BLaER1 (cell line): ENCODE data around the gene AMACR.
"Not testable (repeated sequence)": the region's sequence is repeated elsewhere in the genome, so short reads cannot be mapped to it uniquely, and the experiment has no call there.

Experiments
- H3K27ac ChIP-seq: shearing (Covaris generic); formaldehyde crosslinking; 2 replicates; pipeline ENCODE4 v1.8.1; 2022
- H3K27me3 ChIP-seq: shearing (Covaris generic); formaldehyde crosslinking; 2 replicates; pipeline ENCODE4 v1.8.1; 2022
- H3K36me3 ChIP-seq: shearing (Covaris generic); formaldehyde crosslinking; 2 replicates; pipeline ENCODE4 v1.8.1; 2022
- H3K4me1 ChIP-seq: shearing (Covaris generic); formaldehyde crosslinking; 2 replicates; pipeline ENCODE4 v1.8.1; 2022
- H3K4me2 ChIP-seq: shearing (Covaris generic); formaldehyde crosslinking; 2 replicates; pipeline ENCODE4 v1.8.1; 2022
- H3K4me3 ChIP-seq: shearing (Covaris generic); formaldehyde crosslinking; 2 replicates; pipeline ENCODE4 v1.8.1; 2022
- H3K9ac ChIP-seq: shearing (Covaris generic); formaldehyde crosslinking; 2 replicates; pipeline ENCODE4 v1.8.1; 2022
- H3K9me3 ChIP-seq: shearing (Covaris generic); formaldehyde crosslinking; 2 replicates; pipeline ENCODE4 v1.8.1; 2022
- H4K20me1 ChIP-seq: shearing (Covaris generic); formaldehyde crosslinking; 2 replicates; pipeline ENCODE4 v1.8.1; 2022
- Cebpa-rat ChIP-seq: shearing (Covaris generic); IDR thresholded peaks from 2 replicates; pipeline ENCODE4 v1.8.1; 2022

Gene AMACR

GRCh38 chr5:34038390-34038789, 30.5 kb upstream of the AMACR start:
- Histone ChIP-seq H3K4me1 (peaks cover 6% of the 10 kb centered on the region), H3K4me2 (no peak overlapping the region), H3K9me3 (no peaks in the 10 kb centered on the region), H3K4me3 (no peak overlapping the region), H3K9ac (no peak overlapping the region), H4K20me1 (no peaks in the 10 kb centered on the region), H3K27ac (no peak overlapping the region), H3K27me3 (no peaks in the 10 kb centered on the region), H3K36me3 (peaks cover 20% of the 10 kb centered on the region)
- no peak for TF ChIP-seq Cebpa-rat

DNA sequence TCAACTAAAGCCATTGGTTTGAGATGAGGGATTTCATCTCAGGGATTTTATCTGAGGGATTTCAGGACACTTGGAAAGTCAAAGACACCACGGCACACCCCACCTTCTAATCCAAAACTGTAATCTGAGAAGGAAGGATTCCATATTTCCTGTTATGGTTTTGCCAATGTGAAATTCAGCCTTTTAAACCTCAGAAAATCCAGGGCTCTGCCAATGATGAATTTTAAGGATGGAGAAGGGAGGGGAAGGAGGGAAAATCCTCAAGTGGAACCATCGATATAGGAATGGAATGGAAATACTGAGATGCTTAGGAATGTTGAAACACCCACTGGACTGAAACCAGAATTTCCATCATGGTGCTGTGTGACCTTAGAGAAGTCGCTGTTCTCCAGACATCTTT, 29.9 kb upstream of the AMACR start:
- no peak for TF ChIP-seq Cebpa-rat
- Histone ChIP-seq H3K4me1 (peaks cover 6% of the 10 kb centered on the region), H3K36me3 (peaks cover 25% of the 10 kb centered on the region), H3K9me3 (no peaks in the 10 kb centered on the region), H3K9ac (no peak overlapping the region), H3K27ac (no peak overlapping the region), H3K4me2 (no peak overlapping the region), H3K27me3 (no peaks in the 10 kb centered on the region), H3K4me3 (no peak overlapping the region), H4K20me1 (no peaks in the 10 kb centered on the region)

DNA sequence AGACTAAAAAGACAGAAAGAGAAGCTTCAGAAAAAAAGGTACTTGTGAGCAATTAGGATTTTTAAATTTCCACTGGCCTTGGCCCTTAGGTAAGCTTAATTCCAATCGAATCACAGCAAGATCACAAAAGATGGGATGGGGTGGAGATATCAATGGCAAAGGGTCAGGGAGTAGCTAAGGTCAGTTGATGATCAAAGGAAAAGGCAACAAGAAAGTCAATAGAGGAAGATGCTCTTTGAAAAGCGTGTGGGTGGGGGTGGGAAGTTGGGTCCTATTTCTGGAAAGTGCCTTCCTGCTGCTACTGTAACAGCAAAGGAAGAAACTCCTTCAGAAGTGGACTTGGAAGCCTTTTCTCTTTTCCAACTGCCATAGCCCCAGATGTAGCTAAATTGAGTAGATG, 27.9 kb upstream of the AMACR start:
- Histone ChIP-seq H3K4me3 (no peak overlapping the region), H3K9me3 (no peaks in the 10 kb centered on the region), H3K9ac (no peak overlapping the region), H4K20me1 (no peaks in the 10 kb centered on the region), H3K36me3 (peaks cover 32% of the 10 kb centered on the region), H3K27ac (no peak overlapping the region), H3K27me3 (no peaks in the 10 kb centered on the region), H3K4me2 (no peak overlapping the region), H3K4me1 (no peaks in the 10 kb centered on the region; the same call in 1 of the 2 replicates)
- no peak for TF ChIP-seq Cebpa-rat

DNA sequence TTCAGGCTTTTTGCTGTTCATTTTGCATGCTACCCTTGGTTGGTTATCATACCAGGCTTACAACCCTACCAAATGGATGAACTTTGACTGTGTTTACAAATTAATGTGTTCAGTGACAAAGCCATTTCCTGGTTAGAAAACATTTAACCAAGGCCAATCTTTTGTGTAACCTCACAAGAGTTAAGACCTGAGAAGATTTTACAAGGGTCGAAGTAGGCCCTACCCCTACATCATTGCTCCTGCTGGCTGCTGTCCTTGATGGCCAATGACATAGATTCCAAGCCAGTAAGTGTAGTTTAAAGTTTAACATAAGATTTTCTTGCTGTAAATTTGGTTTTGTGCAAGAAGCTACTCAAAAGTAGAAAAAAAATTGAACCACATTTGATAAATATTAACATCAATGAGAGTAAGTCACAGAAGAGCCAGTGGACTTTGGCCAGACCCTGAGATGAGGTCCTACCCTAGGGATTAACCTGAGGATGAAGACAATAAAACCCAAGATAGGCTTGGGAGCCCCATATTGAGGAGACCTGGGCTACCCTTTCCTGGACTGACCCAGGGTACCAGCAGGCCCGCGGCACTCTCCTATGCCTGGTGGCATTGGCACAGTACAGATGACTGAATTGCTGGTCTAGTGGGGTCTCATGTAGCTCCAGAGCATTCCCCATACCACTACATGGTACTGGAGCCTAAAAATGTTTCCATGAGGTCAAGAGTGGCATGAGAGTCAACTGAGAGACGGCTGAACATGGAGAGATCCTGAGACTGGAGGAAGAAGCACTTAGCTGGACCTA, 26.9 kb upstream of the AMACR start:
- Histone ChIP-seq H3K27ac (no peak overlapping the region), H3K9me3 (no peaks in the 10 kb centered on the region), H3K27me3 (no peaks in the 10 kb centered on the region), H3K4me2 (no peak overlapping the region), H3K36me3 (peaks cover 32% of the 10 kb centered on the region), H3K4me1 (no peaks in the 10 kb centered on the region; the same call in 1 of the 2 replicates), H3K9ac (no peak overlapping the region), H3K4me3 (no peak overlapping the region), H4K20me1 (no peaks in the 10 kb centered on the region)
- TF ChIP-seq Cebpa-rat: no peak

DNA sequence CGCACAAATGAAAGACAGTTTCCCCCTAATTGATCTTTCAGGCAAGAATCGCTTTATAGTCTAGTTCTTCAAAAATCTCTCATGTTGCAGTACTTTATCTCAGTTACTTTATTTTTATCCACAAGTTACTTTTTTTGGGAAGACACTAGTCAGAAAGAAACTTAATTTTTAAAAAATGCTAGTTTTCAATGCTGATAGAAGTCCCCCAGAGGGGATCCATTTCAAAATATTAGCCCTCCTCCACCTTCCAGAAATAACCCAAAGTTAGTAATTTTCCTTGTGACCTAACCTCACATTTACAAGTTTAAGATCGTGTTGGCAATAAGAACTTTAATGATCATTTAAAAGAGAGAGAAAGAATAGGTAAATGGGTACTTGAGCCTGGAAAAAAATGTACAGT, 24.1 kb upstream of the AMACR start:
- Histone ChIP-seq H3K4me1 (no peaks in the 10 kb centered on the region; the same call in 1 of the 2 replicates), H3K27ac (no peak overlapping the region), H3K4me3 (no peak overlapping the region), H3K9ac (no peak overlapping the region), H3K4me2 (no peak overlapping the region), H4K20me1 (no peaks in the 10 kb centered on the region), H3K36me3 (peaks cover 43% of the 10 kb centered on the region), H3K27me3 (no peaks in the 10 kb centered on the region), H3K9me3 (no peaks in the 10 kb centered on the region)
- TF ChIP-seq Cebpa-rat: no peak

DNA sequence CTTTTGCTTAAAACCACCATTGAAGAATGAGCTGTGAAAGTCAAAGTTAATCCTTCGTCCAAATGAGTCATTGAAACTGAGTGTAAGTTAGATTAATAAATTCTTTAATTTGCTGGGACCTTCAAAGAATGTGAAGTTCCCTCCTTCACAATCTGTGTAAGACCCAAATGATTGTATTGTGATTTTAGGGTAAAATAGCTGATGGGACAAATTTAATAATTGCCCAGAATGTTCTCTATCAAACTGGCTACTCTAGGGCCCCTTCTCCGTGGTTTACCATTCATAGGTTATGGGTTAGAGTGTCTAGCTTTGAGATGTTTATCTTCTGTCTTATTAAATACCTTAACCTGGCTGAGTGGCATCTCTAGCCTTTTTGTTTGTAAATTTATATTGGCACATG, 23.3 kb upstream of the AMACR start:
- peaks cover 46% of the 10 kb centered on the region for H3K36me3 ChIP-seq
- no peaks in the 10 kb centered on the region for H4K20me1 ChIP-seq
- H3K27ac ChIP-seq: no peak overlapping the region
- H3K4me2 ChIP-seq: no peak overlapping the region
- no peaks in the 10 kb centered on the region for H3K9me3 ChIP-seq
- no peaks in the 10 kb centered on the region; the same call in 1 of the 2 replicates for H3K4me1 ChIP-seq
- H3K9ac ChIP-seq: no peak overlapping the region
- no peak overlapping the region for H3K4me3 ChIP-seq
- no peaks in the 10 kb centered on the region for H3K27me3 ChIP-seq
- TF ChIP-seq Cebpa-rat: no peak

DNA sequence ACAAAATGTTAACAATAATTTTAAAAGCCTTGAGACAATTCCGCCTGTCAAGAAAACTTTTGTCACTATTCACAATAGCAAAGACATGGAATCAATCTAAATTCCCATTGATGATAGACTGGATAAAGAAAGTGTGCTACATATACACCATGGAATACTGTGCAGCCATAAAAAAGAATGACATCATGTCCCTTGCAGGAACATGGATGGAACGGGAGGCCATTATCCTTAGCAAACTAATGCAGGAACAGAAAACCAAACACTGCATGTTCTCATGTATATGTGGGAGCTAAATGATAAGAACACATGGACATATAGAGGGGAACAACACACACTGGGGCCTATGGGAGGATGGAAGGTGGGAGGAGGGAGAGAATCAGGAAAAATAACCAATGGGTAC, 22.7 kb upstream of the AMACR start:
- H3K4me2 ChIP-seq, H3K9me3 ChIP-seq, H3K4me3 ChIP-seq, H3K27me3 ChIP-seq, H3K27ac ChIP-seq, H4K20me1 ChIP-seq, H3K9ac ChIP-seq, H3K4me1 ChIP-seq: not testable (repeated sequence)
- peaks cover 48% of the 10 kb centered on the region for H3K36me3 ChIP-seq

GRCh38 chr5:34030048-34030447, 22.2 kb upstream of the AMACR start:
- Histone ChIP-seq H4K20me1 (no peaks in the 10 kb centered on the region), H3K27ac (no peak overlapping the region), H3K9me3 (no peaks in the 10 kb centered on the region), H3K4me3 (no peak overlapping the region), H3K4me2 (no peak overlapping the region), H3K36me3 (peaks cover 43% of the 10 kb centered on the region), H3K4me1 (no peaks in the 10 kb centered on the region), H3K9ac (no peak overlapping the region), H3K27me3 (no peaks in the 10 kb centered on the region)
- no peak for TF ChIP-seq Cebpa-rat

DNA sequence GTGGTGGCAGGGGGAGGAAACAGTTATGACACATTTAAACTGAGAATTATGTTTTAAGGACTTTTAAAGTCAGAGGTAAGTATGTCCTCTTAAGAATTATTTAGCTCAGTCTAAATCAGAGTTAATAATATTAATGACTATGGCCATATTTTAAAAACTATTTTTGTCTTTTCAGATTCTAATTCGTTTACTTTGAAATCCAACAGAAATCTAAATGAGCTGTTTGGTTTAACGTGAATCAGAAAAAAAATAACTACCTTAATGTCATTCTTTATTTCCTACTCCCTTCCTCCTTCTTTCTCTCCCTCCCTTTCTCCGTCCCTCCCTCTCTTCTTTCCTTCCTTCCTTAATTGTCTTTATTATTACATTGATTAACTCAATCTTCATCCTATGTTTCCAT, 20.5 kb upstream of the AMACR start:
- no peaks in the 10 kb centered on the region for H4K20me1 ChIP-seq
- H3K27ac ChIP-seq: no peak overlapping the region
- TF ChIP-seq Cebpa-rat: no peak
- H3K4me3 ChIP-seq: no peak overlapping the region
- H3K4me2 ChIP-seq: no peak overlapping the region
- no peaks in the 10 kb centered on the region for H3K9me3 ChIP-seq
- H3K9ac ChIP-seq: no peak overlapping the region
- H3K27me3 ChIP-seq: no peaks in the 10 kb centered on the region
- peaks cover 39% of the 10 kb centered on the region for H3K36me3 ChIP-seq
- no peaks in the 10 kb centered on the region for H3K4me1 ChIP-seq

GRCh38 chr5:34026089-34026761, 18.4 kb upstream of the AMACR start:
- H3K27ac ChIP-seq: no peak overlapping the region

More at GRCh38 chr5:34026089-34026761, 18.4 kb upstream of the AMACR start:
- H4K20me1 ChIP-seq: no peaks in the 10 kb centered on the region
- no peaks in the 10 kb centered on the region for H3K4me1 ChIP-seq
- no peak overlapping the region for H3K4me2 ChIP-seq
- no peak for TF ChIP-seq Cebpa-rat
- H3K9ac ChIP-seq: no peak overlapping the region
- no peaks in the 10 kb centered on the region for H3K27me3 ChIP-seq
- H3K4me3 ChIP-seq: no peak overlapping the region
- H3K36me3 ChIP-seq: peaks cover 30% of the 10 kb centered on the region
- no peaks in the 10 kb centered on the region for H3K9me3 ChIP-seq
